Measurements from ENCODE around the gene DLGAP1.

The DLGAP1 gene

DNA sequence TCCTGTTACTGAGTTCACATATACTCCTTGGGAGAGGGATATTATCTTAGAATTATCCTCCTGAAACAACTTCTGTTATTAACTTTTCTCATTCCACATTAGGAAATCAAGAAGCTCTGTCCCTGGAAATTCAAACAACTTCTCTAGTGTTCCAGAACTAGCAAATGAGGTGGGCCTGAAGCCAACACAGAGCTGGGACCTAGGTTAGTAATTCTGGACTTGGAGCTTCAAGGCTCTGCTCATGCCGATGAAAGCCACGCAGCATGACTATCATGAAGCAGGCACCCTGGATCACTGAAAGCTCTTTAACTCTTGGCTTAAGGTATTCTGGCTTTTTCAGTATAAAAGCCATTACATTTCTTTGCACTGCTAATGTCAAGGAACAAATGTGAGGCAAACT, 762.4 kb downstream of the DLGAP1 start:
- Histone ChIP-seq H2BK15ac (ENCODE audit: low read length) (no peak overlapping the region), H3K27me3 (ENCODE audit: control insufficient read depth in 3 of 3, insufficient read depth in 3 of 3, low read depth in 1 of 3, low read length in 3 of 3) (no peaks in the 10 kb centered on the region), H3K4me2 (ENCODE audit: insufficient read depth, low read length, poor library complexity, severe bottlenecking) (no peak overlapping the region), H3K36me3 (replicated peaks in 1 of 2; ENCODE audit: control insufficient read depth in 2 of 2, insufficient read depth in 2 of 2, low read length in 2 of 2) (no peaks in the 10 kb centered on the region), H2BK120ac (ENCODE audit: low read depth, low read length) (no peak overlapping the region), H3K4ac (ENCODE audit: low read length) (no peak overlapping the region), H3K27ac (replicated peaks; ENCODE audit: low read length) (no peak overlapping the region), H3K9me3 (replicated peaks in 1 of 2; ENCODE audit: control insufficient read depth in 2 of 2, insufficient read depth in 1 of 2, low read depth in 1 of 2, low read length in 2 of 2) (no peaks in the 10 kb centered on the region), H3K9ac (ENCODE audit: low read depth, low read length, poor library complexity) (no peak overlapping the region), H2BK5ac (ENCODE audit: low read length) (no peak overlapping the region), H3K14ac (ENCODE audit: low read length) (no peak overlapping the region), H3K23ac (ENCODE audit: low read depth, low read length, poor library complexity) (no peak overlapping the region), H2BK12ac (ENCODE audit: low read length) (no peak overlapping the region), H3K18ac (ENCODE audit: low read length) (no peak overlapping the region), H3K79me1 (ENCODE audit: low read depth, low read length) (no peaks in the 10 kb centered on the region), H3K4me3 (ENCODE audit: low read length in 2 of 2) (no peak overlapping the region), H4K8ac (ENCODE audit: low read depth, low read length) (no peak overlapping the region), H2AFZ (ENCODE audit: low read length) (no peak overlapping the region), H3K4me1 (ENCODE audit: control insufficient read depth in 2 of 2, insufficient read depth in 1 of 2, low read depth in 1 of 2, low read length in 2 of 2) (peaks cover 3 to 5% of the 10 kb centered on the region in 2 donors), H2AK5ac (ENCODE audit: low read depth, low read length) (no peak overlapping the region), H4K91ac (ENCODE audit: low read depth, low read length, poor library complexity) (no peak overlapping the region)
- WGBS, 2 donors (ENCODE audit: extremely low coverage in 2 of 2, insufficient read length in 2 of 2, insufficient replicate concordance in 1 of 2), result no CpG with 5 or more reads among the region's 2 CpGs
- no peak for DNase-seq (ENCODE audit: low spot score)

DNA sequence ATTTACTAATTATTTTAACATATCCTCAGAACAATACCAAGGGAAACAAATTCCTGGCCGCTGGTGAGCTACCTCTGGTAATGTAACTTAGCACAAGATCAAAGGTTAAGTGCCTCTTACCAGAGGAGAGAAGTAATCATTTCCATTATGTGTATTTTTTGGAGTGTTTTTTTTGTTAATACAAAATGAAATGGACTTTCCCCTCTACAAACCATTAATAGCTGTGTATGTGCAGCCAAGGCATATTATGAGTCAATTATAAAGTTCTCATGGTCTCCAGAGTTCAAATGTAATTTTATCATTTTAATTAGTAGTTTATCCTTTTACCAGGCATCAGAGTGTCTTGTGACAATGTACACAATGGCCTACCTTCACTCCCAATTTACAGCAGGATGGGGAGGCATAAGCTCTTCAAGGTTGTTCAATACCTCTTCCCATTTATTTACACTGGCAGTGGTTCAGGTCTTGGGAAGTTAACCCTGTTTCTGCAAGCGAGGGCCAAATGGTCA, 762.9 kb downstream of the DLGAP1 start:
- no peak overlapping the region for H2BK5ac ChIP-seq (ENCODE audit: low read length)
- H2BK15ac ChIP-seq (ENCODE audit: low read length), result no peak overlapping the region
- no peak overlapping the region for H2AFZ ChIP-seq (ENCODE audit: low read length)
- H3K79me1 ChIP-seq (ENCODE audit: low read depth, low read length), result no peaks in the 10 kb centered on the region
- no peak overlapping the region for H3K4me2 ChIP-seq (ENCODE audit: insufficient read depth, low read length, poor library complexity, severe bottlenecking)
- no peak overlapping the region for H2BK120ac ChIP-seq (ENCODE audit: low read depth, low read length)
- no peak for DNase-seq (ENCODE audit: low spot score)
- no peak overlapping the region for H3K9ac ChIP-seq (ENCODE audit: low read depth, low read length, poor library complexity)
- H3K4me3 ChIP-seq (ENCODE audit: low read length in 2 of 2), result no peak overlapping the region
- no peak overlapping the region for H3K23ac ChIP-seq (ENCODE audit: low read depth, low read length, poor library complexity)
- H3K27me3 ChIP-seq (ENCODE audit: control insufficient read depth in 3 of 3, insufficient read depth in 3 of 3, low read depth in 1 of 3, low read length in 3 of 3), result no peaks in the 10 kb centered on the region
- no peak overlapping the region for H3K4ac ChIP-seq (ENCODE audit: low read length)
- no peak overlapping the region for H2AK5ac ChIP-seq (ENCODE audit: low read depth, low read length)
- H4K8ac ChIP-seq (ENCODE audit: low read depth, low read length), result no peak overlapping the region
- no peak overlapping the region for H2BK12ac ChIP-seq (ENCODE audit: low read length)
- H3K18ac ChIP-seq (ENCODE audit: low read length), result no peak overlapping the region
- H3K9me3 ChIP-seq (replicated peaks in 1 of 2; ENCODE audit: control insufficient read depth in 2 of 2, insufficient read depth in 1 of 2, low read depth in 1 of 2, low read length in 2 of 2), result peaks cover 0 to 1% of the 10 kb centered on the region in 2 donors
- no peak overlapping the region for H4K91ac ChIP-seq (ENCODE audit: low read depth, low read length, poor library complexity)
- H3K27ac ChIP-seq (replicated peaks; ENCODE audit: low read length), result no peak overlapping the region
- H3K36me3 ChIP-seq (replicated peaks in 1 of 2; ENCODE audit: control insufficient read depth in 2 of 2, insufficient read depth in 2 of 2, low read length in 2 of 2), result no peaks in the 10 kb centered on the region
- H3K14ac ChIP-seq (ENCODE audit: low read length), result no peak overlapping the region
- peaks cover 3 to 5% of the 10 kb centered on the region in 2 donors for H3K4me1 ChIP-seq (ENCODE audit: control insufficient read depth in 2 of 2, insufficient read depth in 1 of 2, low read depth in 1 of 2, low read length in 2 of 2)
- no CpG with 5 or more reads among the region's 2 CpGs for WGBS, 2 donors (ENCODE audit: extremely low coverage in 2 of 2, insufficient read length in 2 of 2, insufficient replicate concordance in 1 of 2)

DNA sequence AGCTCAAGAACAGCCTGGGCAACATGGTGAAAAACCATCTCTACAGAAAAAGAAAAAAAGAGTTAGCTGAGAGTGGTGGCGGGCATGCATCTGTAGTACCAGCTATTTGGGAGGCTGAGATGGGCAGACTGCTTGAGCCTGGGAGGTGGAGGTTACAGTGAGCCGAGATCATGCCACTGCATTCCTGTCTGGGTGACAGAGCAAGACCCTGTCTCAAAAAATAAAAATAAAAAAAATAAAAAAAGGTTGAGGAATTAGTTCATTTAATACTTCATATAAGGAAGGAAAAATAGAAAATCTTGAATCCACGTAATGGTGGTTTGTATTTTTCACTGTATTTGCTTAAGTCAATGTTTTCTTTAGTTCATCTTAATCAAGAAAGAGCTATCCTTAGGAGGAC, 763.4 kb downstream of the DLGAP1 start:
- DNase-seq (ENCODE audit: low spot score), result no peak
- Histone ChIP-seq H2AK5ac (ENCODE audit: low read depth, low read length) (no peak overlapping the region), H3K18ac (ENCODE audit: low read length) (no peak overlapping the region), H3K27me3 (ENCODE audit: control insufficient read depth in 3 of 3, insufficient read depth in 3 of 3, low read depth in 1 of 3, low read length in 3 of 3) (no peaks in the 10 kb centered on the region), H3K4me3 (ENCODE audit: low read length in 2 of 2) (no peak overlapping the region), H3K4me1 (ENCODE audit: control insufficient read depth in 2 of 2, insufficient read depth in 1 of 2, low read depth in 1 of 2, low read length in 2 of 2) (peaks cover 3 to 5% of the 10 kb centered on the region in 2 donors), H3K23ac (ENCODE audit: low read depth, low read length, poor library complexity) (no peak overlapping the region), H2BK12ac (ENCODE audit: low read length) (no peak overlapping the region), H3K9me3 (replicated peaks in 1 of 2; ENCODE audit: control insufficient read depth in 2 of 2, insufficient read depth in 1 of 2, low read depth in 1 of 2, low read length in 2 of 2) (peaks cover 0 to 6% of the 10 kb centered on the region in 2 donors), H2BK5ac (ENCODE audit: low read length) (no peak overlapping the region), H2AFZ (ENCODE audit: low read length) (no peak overlapping the region), H3K36me3 (replicated peaks in 1 of 2; ENCODE audit: control insufficient read depth in 2 of 2, insufficient read depth in 2 of 2, low read length in 2 of 2) (no peaks in the 10 kb centered on the region), H3K9ac (ENCODE audit: low read depth, low read length, poor library complexity) (no peak overlapping the region), H3K27ac (replicated peaks; ENCODE audit: low read length) (no peak overlapping the region), H2BK120ac (ENCODE audit: low read depth, low read length) (no peak overlapping the region), H3K14ac (ENCODE audit: low read length) (no peak overlapping the region), H3K79me1 (ENCODE audit: low read depth, low read length) (no peaks in the 10 kb centered on the region), H3K4me2 (ENCODE audit: insufficient read depth, low read length, poor library complexity, severe bottlenecking) (no peak overlapping the region), H3K4ac (ENCODE audit: low read length) (no peak overlapping the region), H2BK15ac (ENCODE audit: low read length) (no peak overlapping the region), H4K8ac (ENCODE audit: low read depth, low read length) (no peak overlapping the region), H4K91ac (ENCODE audit: low read depth, low read length, poor library complexity) (no peak overlapping the region)
- WGBS, 2 donors (ENCODE audit: extremely low coverage in 2 of 2, insufficient read length in 2 of 2, insufficient replicate concordance in 1 of 2), result no CpG with 5 or more reads among the region's 3 CpGs

DNA sequence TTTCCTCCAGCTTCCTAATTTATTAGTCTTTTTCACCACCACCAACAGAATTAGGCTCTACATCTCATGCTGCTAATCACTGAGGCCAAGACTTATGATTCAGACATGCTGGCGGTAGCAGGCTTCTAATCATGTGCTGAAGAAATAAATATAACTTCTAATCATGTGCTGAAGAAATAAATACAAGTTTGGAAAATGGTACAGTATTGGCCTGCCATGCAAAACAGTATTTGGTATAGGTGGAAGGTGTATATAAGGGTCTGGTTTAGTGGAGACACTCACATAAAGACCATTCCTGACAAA, 764.4 kb downstream of the DLGAP1 start:
- Histone ChIP-seq H3K9me3 (replicated peaks in 1 of 2; ENCODE audit: control insufficient read depth in 2 of 2, insufficient read depth in 1 of 2, low read depth in 1 of 2, low read length in 2 of 2) (peaks cover 0 to 7% of the 10 kb centered on the region in 2 donors), H3K9ac (ENCODE audit: low read depth, low read length, poor library complexity) (no peak overlapping the region), H3K23ac (ENCODE audit: low read depth, low read length, poor library complexity) (no peak overlapping the region), H2BK12ac (ENCODE audit: low read length) (no peak overlapping the region), H3K18ac (ENCODE audit: low read length) (no peak overlapping the region), H3K14ac (ENCODE audit: low read length) (no peak overlapping the region), H3K79me1 (ENCODE audit: low read depth, low read length) (no peaks in the 10 kb centered on the region), H3K4me1 (ENCODE audit: control insufficient read depth in 2 of 2, insufficient read depth in 1 of 2, low read depth in 1 of 2, low read length in 2 of 2) (peaks cover 3 to 5% of the 10 kb centered on the region in 2 donors), H3K36me3 (replicated peaks in 1 of 2; ENCODE audit: control insufficient read depth in 2 of 2, insufficient read depth in 2 of 2, low read length in 2 of 2) (no peaks in the 10 kb centered on the region), H3K4ac (ENCODE audit: low read length) (no peak overlapping the region), H2AFZ (ENCODE audit: low read length) (no peak overlapping the region), H3K27ac (replicated peaks; ENCODE audit: low read length) (no peak overlapping the region), H2BK15ac (ENCODE audit: low read length) (no peak overlapping the region), H4K91ac (ENCODE audit: low read depth, low read length, poor library complexity) (no peak overlapping the region), H2BK120ac (ENCODE audit: low read depth, low read length) (no peak overlapping the region), H2AK5ac (ENCODE audit: low read depth, low read length) (no peak overlapping the region), H2BK5ac (ENCODE audit: low read length) (no peak overlapping the region), H4K8ac (ENCODE audit: low read depth, low read length) (no peak overlapping the region), H3K27me3 (ENCODE audit: control insufficient read depth in 3 of 3, insufficient read depth in 3 of 3, low read depth in 1 of 3, low read length in 3 of 3) (no peaks in the 10 kb centered on the region), H3K4me2 (ENCODE audit: insufficient read depth, low read length, poor library complexity, severe bottlenecking) (no peak overlapping the region), H3K4me3 (ENCODE audit: low read length in 2 of 2) (no peak overlapping the region)
- DNase-seq (ENCODE audit: low spot score), result no peak
- WGBS, 2 donors (ENCODE audit: extremely low coverage in 2 of 2, insufficient read length in 2 of 2, insufficient replicate concordance in 1 of 2), result no CpG with 5 or more reads among the region's 1 CpG

Measured in neuronal stem cell (in vitro differentiated cells).